T-helper 22 cell (primary cell): ENCODE results near the gene HCFC2.

ENCODE experiments used
- DNase-seq: peaks from one replicate; pipeline ENCODE4 v3.0.0-alpha.2; 2020; ENCODE audit warnings: low read depth

The HCFC2 gene

GRCh38 chr12:104121001-104121400 lies 56.7 kb downstream of the HCFC2 start:
- DNase-seq = no peak

DNA sequence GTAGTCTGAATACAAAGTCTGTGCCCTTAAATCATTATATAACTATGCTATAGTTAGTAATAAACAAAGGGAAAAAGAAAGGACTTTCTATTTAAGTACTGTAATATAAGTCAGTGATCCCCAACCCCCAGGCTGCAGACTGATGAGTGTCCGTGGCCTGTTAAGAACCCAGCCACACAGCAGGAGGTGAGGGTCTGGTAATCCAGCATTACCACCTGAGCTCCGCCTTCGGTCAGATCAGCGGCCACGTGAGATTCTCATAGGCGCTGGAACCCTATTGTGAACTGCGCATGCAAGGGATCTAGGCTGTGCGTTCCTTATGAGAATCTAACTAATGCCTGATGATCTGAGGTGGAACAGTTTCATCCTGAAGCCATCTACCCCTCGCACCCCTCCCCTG lies 58.0 kb downstream of the HCFC2 start:
- DNase-seq = no peak

DNA sequence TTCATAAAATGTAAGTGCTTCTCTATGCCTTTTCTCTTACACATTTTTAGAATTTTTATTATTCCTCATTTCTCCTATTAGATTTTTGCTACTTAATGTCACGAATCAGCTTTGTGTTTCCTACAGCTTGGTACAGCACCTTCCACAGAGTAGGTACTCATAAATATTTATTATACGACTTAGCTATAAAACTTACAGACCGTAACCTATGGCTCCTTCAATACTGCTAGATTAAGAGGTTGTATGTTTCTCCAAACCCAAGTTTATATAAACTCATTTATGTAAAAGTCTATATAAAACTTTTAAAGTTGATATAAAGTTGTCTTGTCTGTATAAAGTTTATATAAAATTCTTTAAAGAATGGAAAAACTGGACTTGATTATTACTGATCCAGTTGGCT lies 62.2 kb downstream of the HCFC2 start:
- no peak for DNase-seq

DNA sequence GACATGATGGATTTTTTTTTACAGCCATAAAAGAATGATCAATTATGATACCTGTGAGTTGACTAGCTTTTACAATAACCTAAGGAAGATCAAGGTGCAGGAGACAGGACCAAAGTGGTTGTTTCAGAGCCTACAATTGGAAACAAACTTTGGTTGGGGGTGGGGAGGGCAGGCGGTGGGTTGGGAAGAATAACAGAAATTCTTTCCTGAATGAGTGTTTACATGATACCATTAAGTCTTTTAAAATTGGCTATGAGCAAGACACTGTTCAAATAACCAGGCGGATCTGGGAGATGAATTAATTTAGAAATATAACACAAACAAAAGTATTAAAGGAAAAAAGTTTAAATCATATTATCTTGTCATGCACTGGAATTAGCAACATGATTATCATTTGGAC lies 66.4 kb downstream of the HCFC2 start:
- DNase-seq = no peak

- DNase-seq = no peak
These were observed 67.3 kb downstream of the HCFC2 start for GRCh38 chr12:104131609-104132008.

- no peak for DNase-seq
These were observed 68.1 kb downstream of the HCFC2 start for GRCh38 chr12:104132351-104132956.

GRCh38 chr12:104133321-104133720 lies 69.0 kb downstream of the HCFC2 start:
- DNase-seq = no peak

GRCh38 chr12:104133866-104134265 lies 69.5 kb downstream of the HCFC2 start:
- no peak for DNase-seq

GRCh38 chr12:104134882-104135281 lies 70.6 kb downstream of the HCFC2 start:
- no peak for DNase-seq

DNA sequence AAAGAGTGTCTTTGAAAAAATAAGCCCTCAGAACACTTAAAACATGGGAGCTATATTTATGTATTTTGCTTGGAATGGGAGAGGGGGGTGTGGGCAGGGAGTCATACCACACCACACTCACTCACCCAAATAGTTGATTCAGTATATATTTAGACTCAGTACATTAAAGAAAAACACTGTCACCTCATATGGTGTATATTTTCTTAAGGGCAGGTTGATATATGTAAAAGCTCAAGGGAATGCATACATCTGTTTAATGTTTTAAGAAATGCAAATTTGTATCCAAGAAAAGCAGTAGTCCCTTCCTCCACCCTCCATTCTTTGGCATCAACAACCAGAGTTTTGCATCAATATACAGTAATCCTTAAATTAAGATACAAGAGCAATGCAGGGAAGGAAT lies 72.2 kb downstream of the HCFC2 start:
- DNase-seq = no peak

DNA sequence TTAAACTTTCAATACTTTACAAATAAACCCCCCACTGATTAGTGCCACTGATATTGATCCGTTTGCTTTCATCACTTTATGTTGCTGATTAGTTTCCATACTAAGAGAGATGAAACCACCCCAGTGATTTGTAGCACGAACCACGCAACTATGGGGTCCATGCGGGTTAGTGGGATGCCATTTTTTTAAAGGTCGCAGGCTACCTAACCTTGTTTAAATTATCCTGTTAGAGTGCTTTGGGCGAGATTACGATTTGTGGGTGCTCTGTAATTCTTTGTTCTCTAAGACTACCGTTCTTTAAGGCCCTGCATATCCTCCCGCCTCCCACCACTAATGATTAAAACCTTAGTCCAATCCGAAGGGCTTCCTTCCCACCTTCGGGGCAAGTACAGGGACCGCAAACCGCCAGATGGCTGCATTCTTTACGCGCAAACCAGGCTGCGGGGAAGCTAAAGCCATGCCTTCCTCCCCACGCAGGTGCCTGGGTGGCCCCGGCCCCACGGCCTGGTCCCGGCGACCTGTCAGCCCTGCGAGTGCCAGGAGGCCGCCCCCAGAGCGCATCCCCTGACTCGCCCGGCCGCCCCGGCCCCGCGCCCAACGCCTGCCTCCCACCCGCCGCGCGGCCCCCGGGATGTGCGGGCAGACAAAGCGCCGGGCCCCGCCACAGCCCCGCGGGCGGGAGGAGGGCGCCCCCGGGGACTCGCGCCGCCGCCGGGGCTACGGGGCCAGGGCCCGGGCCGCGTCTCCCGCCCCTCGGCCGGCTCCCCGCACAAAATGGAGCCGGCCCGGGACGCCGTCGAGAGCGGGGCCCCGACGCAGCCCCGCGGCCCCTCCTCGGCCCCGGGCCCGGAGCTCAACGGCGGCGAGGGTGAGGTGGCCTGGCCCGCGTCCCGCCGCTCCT lies 72.9 kb downstream of the HCFC2 start:
- peak; percentile 34 for DNase-seq

GRCh38 chr12:104137902-104138796 lies 73.8 kb downstream of the HCFC2 start, which contains the start of gene NFYB:
NFYB (minus strand) TSS chr12:104138210; CDS start chr12:104135453, 2,757 bp downstream.
- peak; percentile 90 for DNase-seq

DNA sequence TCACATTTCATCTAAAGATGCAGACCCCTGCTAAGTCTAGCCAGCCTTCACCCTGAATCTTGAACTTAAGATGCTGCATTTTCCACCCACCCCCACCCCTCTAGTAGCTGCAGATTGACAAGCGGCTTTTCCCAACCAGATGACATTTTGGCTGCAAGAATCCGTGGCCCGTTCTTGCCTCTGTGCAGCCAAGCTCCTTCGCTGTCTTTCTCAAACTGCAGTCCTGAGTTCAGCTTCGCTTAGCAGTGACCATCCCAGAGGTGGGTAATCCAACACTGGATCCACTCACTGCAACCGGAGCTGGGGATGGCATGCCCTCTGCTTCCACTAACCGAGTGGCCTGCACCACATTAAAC lies 74.4 kb downstream of the HCFC2 start:
- no peak for DNase-seq

DNA sequence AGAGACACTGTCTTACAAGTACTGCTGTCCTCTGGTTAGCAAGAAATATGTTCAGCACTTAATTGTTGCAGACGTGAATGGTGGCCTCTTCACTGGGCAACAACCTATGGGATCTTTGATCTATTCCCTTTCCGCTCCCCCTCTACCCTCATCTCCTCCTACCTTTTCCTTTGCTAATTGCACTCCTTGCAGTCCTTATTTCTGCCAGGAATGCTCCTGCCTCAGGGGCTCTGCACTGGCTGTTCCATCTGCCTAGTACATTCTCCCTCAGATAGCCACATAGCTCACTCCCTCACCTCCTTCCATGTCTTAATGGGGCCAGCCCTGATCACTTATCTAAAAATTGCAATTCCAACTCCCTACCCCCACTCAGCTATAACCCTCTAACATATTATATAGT lies 78.2 kb downstream of the HCFC2 start:
- DNase-seq = no peak

GRCh38 chr12:104143002-104143401 lies 78.7 kb downstream of the HCFC2 start:
- DNase-seq = no peak

GRCh38 chr12:104143918-104144317 lies 79.6 kb downstream of the HCFC2 start:
- DNase-seq = no peak

GRCh38 chr12:104147346-104147745 lies 83.0 kb downstream of the HCFC2 start:
- no peak for DNase-seq

- DNase-seq = no peak
These were observed 86.1 kb downstream of the HCFC2 start for GRCh38 chr12:104150416-104150815.

DNA sequence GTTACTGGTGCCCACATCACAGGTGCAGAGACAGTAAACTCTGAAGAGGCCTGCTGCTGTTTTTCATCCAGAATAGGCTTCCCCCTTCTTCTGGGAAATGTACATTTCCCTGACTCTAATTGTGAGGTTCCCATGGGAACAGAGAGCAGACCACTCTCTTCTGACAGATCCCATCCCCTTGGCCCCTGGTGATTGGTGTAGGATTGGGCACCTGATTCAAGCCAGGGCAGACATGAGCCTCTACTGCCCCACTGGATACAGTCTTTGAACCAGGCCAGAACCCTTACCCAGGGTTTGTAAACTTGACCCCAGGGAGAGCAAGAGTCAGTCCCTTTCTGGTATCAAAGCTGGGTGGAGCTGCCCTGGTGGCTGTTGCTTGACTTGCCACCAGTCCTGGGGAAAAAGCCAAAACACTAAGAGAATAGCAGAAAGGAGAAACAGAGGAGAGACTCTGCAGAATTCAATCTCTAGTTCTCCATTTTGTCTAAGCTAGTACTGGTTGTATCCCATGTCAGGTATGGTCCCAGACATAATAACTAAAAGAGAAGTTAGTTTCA lies 88.4 kb downstream of the HCFC2 start:
- no peak for DNase-seq

DNA sequence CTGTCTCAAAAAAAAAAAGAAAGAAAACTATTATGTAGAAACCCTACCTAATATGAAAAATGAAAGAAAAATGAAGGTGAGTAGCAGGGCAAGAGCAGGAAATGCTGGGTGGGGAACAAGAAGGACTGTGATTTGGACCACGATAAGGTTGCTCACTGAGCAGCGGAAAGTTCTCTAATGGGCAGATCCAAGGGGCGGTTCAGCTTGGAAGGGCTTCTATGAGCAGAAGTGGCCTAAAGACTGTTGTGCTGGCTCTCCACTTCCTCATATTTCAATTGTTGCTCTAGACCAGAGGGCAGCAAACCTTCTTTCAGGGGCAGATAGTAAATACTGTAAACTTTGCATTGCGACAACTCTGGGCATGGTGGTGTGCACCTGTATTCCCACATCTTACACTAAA lies 90.0 kb downstream of the HCFC2 start:
- no peak for DNase-seq

DNA sequence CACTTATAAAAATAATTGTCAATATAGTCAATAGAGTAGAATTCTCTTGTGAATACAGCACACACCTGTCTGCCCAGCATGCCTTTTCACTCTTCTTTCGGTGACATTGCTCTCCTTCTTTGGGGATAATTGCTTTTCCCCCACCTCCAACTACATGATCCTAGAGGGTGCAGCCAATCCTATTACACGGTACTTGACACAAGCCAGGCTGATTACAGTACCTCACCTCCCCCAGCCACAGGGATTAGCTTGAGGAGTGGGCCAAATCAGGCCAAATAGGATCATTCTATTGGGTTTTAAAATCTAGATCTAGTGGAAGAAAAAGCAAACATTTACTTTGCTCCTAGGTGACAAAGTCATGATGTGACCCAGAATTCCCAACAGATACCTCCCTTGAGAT lies 90.5 kb downstream of the HCFC2 start:
- DNase-seq = no peak
